B cell (primary cell): Measurements from ENCODE around the gene FKBP7.
A peak's percentile ranks its signal among the peaks of the same experiment; 100 is the strongest.

Experiments
- CTCF ChIP-seq: fragments of 200-600 bp; IDR thresholded peaks from one replicate; pipeline ENCODE4 v1.8.0; 2022; ENCODE audit warnings: antibody characterized with exemption, mild to moderate bottlenecking
- EZH2 ChIP-seq: IDR thresholded peaks from 2 replicates; pipeline ENCODE4 v1.6.1; 2012; ENCODE audit warnings: borderline replicate concordance, low read depth, mild to moderate bottlenecking, moderate library complexity, low read length; ENCODE audit not compliant: insufficient read depth, poor library complexity, severe bottlenecking

GRCh38 chr2:178414266-178415247 is 63.8 kb downstream of the FKBP7 start:
- TF ChIP-seq CTCF (peak; percentile 95), EZH2 (no peak)
